ENCODE data around the gene NDFIP2.

GRCh38 chr13:79581870-79582315 lies 100.9 kb downstream of the NDFIP2 start:
- TF ChIP-seq CTCF (IDR thresholded peaks at IDR 0.05) (no peak), POLR2A (IDR thresholded peaks at IDR 0.05; ENCODE audit: low read depth) (no peak), POLR2AphosphoS5 (IDR thresholded peaks at IDR 0.05) (no peak), EP300 (IDR thresholded peaks at IDR 0.05) (no peak)

Data from esophagus muscularis mucosa (tissue), 4 donors.